HG02885 (cell line): ENCODE data around the gene ABCC1.

Experiments used
- ATAC-seq: cut with Tn5 transposase; IDR thresholded peaks from one replicate; pipeline ENCODE4 v1.9.1; 2021; ENCODE audit warnings: mild to moderate bottlenecking; ENCODE audit not compliant: unreplicated experiment, poor library complexity

The ABCC1 gene

GRCh38 chr16:16036359-16036792 is 87.0 kb downstream of the ABCC1 start:
- no peak for ATAC-seq

GRCh38 chr16:16037521-16037920 is 88.1 kb downstream of the ABCC1 start:
- no peak for ATAC-seq

DNA sequence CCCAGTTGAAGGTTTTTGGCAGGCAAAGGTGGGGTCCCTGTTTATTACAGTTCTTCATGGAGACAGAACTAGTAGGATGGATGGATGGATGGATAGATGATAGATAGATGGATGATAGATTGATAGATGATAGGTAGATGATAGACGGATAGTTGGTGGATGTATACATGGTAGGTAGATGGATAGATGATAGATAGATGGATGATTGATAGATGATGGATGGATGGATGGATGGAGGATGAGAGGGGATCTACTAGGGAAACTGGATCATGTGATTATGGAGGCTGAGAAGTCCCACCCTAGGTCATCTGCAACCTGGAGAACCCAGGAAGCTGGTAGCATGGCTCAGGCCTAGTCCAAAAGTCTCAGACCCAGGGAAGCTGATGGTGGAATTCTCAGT is 88.6 kb downstream of the ABCC1 start:
- ATAC-seq = no peak

DNA sequence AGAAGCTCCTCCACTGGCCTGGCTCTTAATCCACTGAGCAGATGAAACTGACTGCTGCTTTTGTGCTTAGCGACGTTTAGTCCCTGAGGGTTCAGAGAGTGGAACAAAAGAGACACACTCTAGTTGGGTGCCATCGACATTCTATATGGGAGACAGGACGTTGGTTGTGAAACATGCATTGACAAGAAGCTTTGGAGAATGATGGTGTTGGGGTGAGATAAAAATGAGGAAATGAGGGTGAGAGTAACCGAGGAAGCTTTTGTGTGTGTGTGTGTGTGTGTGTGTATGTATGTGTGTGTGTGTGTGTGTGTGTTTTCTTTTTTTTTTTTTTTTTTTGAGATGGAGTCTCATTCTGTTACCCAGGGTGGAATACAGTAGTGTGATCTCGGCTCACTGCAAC is 89.5 kb downstream of the ABCC1 start:
- no peak for ATAC-seq

GRCh38 chr16:16041196-16041892 is 91.9 kb downstream of the ABCC1 start:
- no peak for ATAC-seq

DNA sequence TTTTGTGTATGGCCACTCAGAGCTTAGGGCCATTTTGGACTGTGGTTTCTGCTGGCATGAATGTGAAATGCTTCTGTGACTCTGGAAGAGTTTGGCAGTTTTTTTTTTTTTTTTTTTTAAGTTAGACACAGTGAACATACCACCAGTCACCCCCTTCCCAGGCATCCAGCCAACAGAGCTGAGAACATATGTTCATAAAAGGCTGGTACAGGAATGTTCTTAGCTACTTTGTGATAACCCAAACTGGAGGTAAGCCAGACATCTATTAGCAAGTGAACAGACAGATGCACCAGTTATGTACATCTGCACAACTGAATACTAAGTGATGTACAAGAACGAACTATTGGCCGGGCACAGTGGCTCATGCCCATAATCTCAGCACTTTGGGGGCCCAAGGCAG is 92.7 kb downstream of the ABCC1 start:
- no peak for ATAC-seq

DNA sequence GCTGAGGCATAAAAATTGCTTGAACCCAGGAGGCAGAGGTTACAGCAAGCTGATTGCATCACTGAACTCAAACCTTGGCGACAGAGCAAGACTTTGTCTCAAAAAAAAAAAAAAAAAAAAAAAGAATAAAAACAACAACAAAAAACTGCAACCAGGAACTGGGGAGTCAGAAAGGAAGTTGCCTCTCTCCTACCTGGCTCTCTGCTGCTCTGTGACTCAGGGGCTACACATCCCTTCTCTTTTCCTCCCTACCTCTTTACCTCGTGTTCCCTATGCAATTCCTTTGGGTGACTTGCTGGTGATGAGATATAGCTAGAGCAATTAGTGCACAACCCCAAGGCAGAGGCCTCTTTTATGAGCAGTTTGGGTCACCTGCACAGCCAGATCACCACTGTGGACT is 95.9 kb downstream of the ABCC1 start:
- ATAC-seq = no peak

- no peak for ATAC-seq
Measured at GRCh38 chr16:16045879-16046278, 96.5 kb downstream of the ABCC1 start.

DNA sequence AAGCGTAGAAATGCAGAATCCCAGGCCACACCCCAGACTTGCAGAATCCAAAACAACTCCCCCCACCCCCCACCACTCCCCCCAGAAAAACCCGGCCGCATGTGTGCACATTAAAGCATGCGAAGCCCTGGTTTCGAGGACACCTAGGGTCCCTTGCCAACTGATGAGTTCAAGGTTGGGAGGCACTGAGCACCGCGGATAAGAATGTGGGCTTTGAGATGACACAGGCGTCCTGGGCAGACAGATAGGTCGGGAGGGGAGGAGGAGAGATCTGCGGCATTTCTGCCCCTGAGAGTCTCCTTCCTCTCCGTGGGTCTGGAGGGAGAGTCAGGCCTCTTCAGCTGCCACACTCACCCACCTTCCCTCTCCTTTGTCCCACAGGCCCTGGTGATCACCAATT is 98.3 kb downstream of the ABCC1 start:
- ATAC-seq = no peak

GRCh38 chr16:16048904-16049582 is 99.6 kb downstream of the ABCC1 start:
- ATAC-seq = no peak

- no peak for ATAC-seq
Measured at GRCh38 chr16:16050106-16050505, 100.7 kb downstream of the ABCC1 start.

GRCh38 chr16:16051132-16051531 is 101.7 kb downstream of the ABCC1 start:
- no peak for ATAC-seq

- ATAC-seq = no peak
Measured at GRCh38 chr16:16052916-16053315, 103.5 kb downstream of the ABCC1 start.

- ATAC-seq = no peak
Measured at GRCh38 chr16:16057102-16057501, 107.7 kb downstream of the ABCC1 start.

DNA sequence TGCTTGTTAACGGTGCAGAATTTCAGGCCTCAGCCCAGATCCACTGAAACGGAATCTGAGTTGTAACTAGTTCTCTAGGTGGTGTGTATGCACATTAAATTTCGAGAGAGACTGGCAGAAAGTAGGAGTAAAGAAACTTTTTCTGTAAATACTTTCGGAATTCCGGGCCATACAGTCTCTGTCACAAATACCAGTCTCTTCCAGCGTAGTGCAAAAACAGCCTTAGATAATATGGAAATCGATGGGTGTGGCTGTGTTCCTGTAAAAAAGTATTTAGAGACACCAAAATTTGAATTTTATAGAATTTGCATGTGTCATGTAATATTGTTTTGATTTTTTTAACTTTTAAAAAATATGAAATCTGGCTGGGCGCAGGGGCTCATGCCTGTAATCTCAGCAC is 109.7 kb downstream of the ABCC1 start:
- ATAC-seq = no peak

- ATAC-seq = no peak
Measured at GRCh38 chr16:16059895-16060590, 110.6 kb downstream of the ABCC1 start.

GRCh38 chr16:16062023-16062937 is 112.9 kb downstream of the ABCC1 start:
- no peak for ATAC-seq

GRCh38 chr16:16063683-16064082 is 114.3 kb downstream of the ABCC1 start:
- ATAC-seq = no peak

DNA sequence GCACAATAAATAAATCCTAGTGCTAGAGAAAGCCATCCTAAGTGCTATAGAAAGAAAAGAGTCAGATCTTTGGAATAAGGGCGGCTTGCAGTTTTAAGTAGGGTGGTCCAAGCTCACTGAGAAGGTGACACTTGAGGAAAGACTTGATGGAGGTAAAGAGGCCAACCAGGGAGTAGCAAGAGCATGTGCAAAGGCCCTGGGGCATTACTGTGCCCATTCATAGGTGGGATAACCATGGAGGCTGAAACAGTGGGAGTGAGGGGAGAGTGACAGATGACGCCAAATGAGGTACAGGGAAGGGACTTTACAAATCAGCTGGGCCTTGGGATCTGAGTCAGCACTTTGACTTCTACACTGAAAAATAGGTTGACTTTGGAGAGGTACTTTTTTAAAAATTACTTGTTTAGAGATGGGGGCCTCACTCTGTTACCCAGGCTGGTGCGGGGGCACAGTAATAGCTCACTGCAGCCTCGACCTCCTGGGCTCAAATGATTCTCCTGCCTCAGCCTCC is 115.5 kb downstream of the ABCC1 start:
- ATAC-seq = no peak

DNA sequence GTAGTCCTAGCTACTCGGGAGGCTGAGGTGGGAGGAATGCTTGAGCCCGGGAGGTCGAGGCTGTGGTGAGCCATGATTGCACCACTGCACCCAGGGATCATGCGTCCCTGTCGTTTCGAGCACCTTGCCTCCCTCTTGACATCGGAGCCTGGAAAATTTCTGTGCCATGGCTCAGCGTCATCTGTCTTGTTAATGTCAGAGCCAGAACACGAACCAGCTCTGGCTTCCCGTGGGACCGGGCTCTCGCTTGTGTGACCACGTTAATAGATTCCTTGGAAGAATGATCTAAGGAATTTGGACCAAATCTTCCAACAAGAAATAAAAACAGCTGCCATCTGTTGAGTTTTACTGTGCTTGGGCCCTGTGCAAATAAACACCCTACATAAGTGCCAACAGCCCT is 117.7 kb downstream of the ABCC1 start:
- ATAC-seq = no peak
